Prostate gland (tissue), 2 donors: ENCODE results near the gene SLIT3.

Source experiments
- CTCF ChIP-seq, 4 experiments: fragments of 200-600 bp in 2 of 4; fragments of 450-650 bp in 2 of 4; sonication (generic) in 2 of 4; IDR thresholded peaks; 1 replicate in 3 of 4; 2 replicates in 1 of 4; pipeline ENCODE4 v1.5.1; 2016 to 2019; ENCODE audit warnings: antibody characterized with exemption in 4 of 4, mild to moderate bottlenecking in 2 of 4, moderate library complexity in 2 of 4
- POLR2A ChIP-seq: fragments of 450-650 bp; IDR thresholded peaks from one replicate; pipeline ENCODE4 v1.6.1; 2016; ENCODE audit warnings: antibody characterized with exemption, mild to moderate bottlenecking

GRCh38 chr5:168649306-168649705 lies 651.6 kb downstream of the SLIT3 start:
- TF ChIP-seq CTCF (IDR thresholded peaks at IDR 0.05) (no peak), POLR2A (no peak)
